ENCODE data around the gene INPP5A. TPM values are rescaled to one million over a fixed set of nuclear protein-coding genes. Genes with fewer than 3 reads are reported as not detected.

Gene INPP5A
- total and polyA plus RNA-seq, 10 of the 15 experiments (the other 5 are each of a cell fraction or from before 2014, with no cell fraction given) = 0.52 to 15.0 (median 6.3) TPM

DNA sequence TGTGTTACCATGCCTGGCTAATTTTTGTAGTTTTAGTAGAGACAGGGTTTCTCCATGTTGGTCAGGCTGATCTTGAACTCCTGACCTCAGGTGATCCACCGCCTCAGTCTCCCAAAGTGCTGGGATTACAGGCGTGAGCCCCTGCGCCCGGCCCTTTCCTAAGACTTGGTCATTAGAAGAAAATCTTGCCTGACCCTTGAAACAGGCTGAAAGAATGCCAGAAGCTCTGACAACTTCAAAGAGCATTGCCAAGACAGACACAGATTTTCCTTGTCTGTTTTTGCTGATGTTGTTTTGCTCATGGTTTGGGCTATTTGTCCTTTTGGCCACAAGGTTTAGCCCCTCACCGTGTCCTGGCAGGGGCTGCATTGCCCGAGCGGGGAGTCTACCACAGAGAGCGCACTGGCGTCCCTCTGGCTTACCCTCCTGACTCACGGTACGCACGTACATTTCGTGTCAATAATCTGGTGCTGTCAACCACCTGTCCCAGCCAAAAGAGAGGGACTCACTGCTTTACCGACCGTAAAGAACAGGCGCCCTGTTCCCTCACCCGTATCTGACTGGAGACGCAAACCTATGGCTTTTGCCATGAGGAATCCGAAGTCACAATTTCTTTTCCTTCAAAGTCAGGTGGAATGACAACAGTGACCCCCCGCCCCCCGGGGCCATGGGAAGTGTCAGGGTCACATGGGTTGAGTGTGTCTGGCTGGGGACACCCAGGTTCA is 10.1 kb upstream of the INPP5A start:
- in situ Hi-C loops (cut with MboI) = no loop called here
- RAD21 ChIA-PET (ENCODE audit: unreplicated experiment) = no interaction called here
- intact Hi-C loops (cut with micrococcal nuclease; ENCODE audit: unreplicated experiment) = no loop called here
- BruUV-seq (replicated peaks) = no TSS peak
- Histone ChIP-seq H2AFZ (ENCODE audit: control insufficient read depth, low read depth, low read length) (no peak overlapping the region), H3K4me2 (ENCODE audit: control insufficient read depth, insufficient read depth) (no peak overlapping the region), H3K36me3 (ENCODE audit: control insufficient read depth in 2 of 2, insufficient read depth in 2 of 2, low read length in 1 of 2) (no peaks in the 10 kb centered on the region), H4K20me1 (ENCODE audit: control insufficient read depth, insufficient read depth) (no peaks in the 10 kb centered on the region), H3K9me3 (replicated peaks; ENCODE audit: control insufficient read depth, insufficient read depth, low read length) (no peaks in the 10 kb centered on the region; the same call in 2 of the 3 replicates), H3K4me3 (no peak overlapping the region), H3K79me2 (ENCODE audit: control insufficient read depth, insufficient read depth, low read length) (no peaks in the 10 kb centered on the region), H3K9ac (ENCODE audit: control insufficient read depth, insufficient read depth, low read length) (no peak overlapping the region), H3K27me3 (replicated peaks in 1 of 2; ENCODE audit: control insufficient read depth in 2 of 2, insufficient read depth in 2 of 2, low read length in 1 of 2) (peaks cover 0 to 2% of the 10 kb centered on the region in 2 experiments; a peak in 2 of 4 replicates), H3K4me1 (ENCODE audit: control insufficient read depth, insufficient read depth, low read length) (no peaks in the 10 kb centered on the region), H3K27ac (ENCODE audit: control insufficient read depth, insufficient read depth) (no peak overlapping the region)
- WGBS (ENCODE audit: insufficient coverage, insufficient replicate concordance, low lambda C conversion rate, missing lambda C conversion rate) = 55% methylated on average over 21 of the region's 21 CpGs
- FAIRE-seq (no peak), DNase-seq (ENCODE audit: low read depth, low spot score) (no peak), ATAC-seq (no peak)
- POLR2A ChIA-PET = no interaction called here
- SMC1A ChIA-PET (ENCODE audit: uncharacterized antibody, unreplicated experiment) = no interaction called here
- CTCF ChIA-PET = no interaction called here
- TF ChIP-seq GABPA (IDR thresholded peaks at IDR 0.05; ENCODE audit: low read depth) (no peak), CEBPB (IDR thresholded peaks at IDR 0.05; ENCODE audit: borderline replicate concordance in 1 of 2, low read depth in 2 of 2, low read length in 2 of 2) (no peak), RFX5 (IDR thresholded peaks at IDR 0.05; ENCODE audit: low read depth, low read length) (no peak), BHLHE40 (IDR thresholded peaks at IDR 0.05; ENCODE audit: borderline replicate concordance in 1 of 2, low read depth in 2 of 2, low read length in 1 of 2) (no peak), ZNF24 (IDR thresholded peaks at IDR 0.05) (no peak), ZNF622 (IDR thresholded peaks at IDR 0.05) (no peak), NR2C1 (IDR thresholded peaks at IDR 0.05) (no peak)
- TF ChIP-seq, protein P1, sequence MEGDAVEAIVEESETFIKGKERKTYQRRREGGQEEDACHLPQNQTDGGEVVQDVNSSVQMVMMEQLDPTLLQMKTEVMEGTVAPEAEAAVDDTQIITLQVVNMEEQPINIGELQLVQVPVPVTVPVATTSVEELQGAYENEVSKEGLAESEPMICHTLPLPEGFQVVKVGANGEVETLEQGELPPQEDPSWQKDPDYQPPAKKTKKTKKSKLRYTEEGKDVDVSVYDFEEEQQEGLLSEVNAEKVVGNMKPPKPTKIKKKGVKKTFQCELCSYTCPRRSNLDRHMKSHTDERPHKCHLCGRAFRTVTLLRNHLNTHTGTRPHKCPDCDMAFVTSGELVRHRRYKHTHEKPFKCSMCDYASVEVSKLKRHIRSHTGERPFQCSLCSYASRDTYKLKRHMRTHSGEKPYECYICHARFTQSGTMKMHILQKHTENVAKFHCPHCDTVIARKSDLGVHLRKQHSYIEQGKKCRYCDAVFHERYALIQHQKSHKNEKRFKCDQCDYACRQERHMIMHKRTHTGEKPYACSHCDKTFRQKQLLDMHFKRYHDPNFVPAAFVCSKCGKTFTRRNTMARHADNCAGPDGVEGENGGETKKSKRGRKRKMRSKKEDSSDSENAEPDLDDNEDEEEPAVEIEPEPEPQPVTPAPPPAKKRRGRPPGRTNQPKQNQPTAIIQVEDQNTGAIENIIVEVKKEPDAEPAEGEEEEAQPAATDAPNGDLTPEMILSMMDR (IDR thresholded peaks at IDR 0.05 in 2 of 3, conservative IDR thresholded peaks at IDR 0.05 in 1 of 3; ENCODE audit: control insufficient read depth in 2 of 3, extremely low read depth in 1 of 3, insufficient read depth in 1 of 3, low read depth in 3 of 3, low read length in 3 of 3) = no peak
- TF ChIP-seq, protein P2, sequence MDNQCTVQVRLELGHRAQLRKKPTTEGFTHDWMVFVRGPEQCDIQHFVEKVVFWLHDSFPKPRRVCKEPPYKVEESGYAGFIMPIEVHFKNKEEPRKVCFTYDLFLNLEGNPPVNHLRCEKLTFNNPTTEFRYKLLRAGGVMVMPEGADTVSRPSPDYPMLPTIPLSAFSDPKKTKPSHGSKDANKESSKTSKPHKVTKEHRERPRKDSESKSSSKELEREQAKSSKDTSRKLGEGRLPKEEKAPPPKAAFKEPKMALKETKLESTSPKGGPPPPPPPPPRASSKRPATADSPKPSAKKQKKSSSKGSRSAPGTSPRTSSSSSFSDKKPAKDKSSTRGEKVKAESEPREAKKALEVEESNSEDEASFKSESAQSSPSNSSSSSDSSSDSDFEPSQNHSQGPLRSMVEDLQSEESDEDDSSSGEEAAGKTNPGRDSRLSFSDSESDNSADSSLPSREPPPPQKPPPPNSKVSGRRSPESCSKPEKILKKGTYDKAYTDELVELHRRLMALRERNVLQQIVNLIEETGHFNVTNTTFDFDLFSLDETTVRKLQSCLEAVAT (IDR thresholded peaks at IDR 0.05) = no peak
- TF ChIP-seq, protein P3, sequence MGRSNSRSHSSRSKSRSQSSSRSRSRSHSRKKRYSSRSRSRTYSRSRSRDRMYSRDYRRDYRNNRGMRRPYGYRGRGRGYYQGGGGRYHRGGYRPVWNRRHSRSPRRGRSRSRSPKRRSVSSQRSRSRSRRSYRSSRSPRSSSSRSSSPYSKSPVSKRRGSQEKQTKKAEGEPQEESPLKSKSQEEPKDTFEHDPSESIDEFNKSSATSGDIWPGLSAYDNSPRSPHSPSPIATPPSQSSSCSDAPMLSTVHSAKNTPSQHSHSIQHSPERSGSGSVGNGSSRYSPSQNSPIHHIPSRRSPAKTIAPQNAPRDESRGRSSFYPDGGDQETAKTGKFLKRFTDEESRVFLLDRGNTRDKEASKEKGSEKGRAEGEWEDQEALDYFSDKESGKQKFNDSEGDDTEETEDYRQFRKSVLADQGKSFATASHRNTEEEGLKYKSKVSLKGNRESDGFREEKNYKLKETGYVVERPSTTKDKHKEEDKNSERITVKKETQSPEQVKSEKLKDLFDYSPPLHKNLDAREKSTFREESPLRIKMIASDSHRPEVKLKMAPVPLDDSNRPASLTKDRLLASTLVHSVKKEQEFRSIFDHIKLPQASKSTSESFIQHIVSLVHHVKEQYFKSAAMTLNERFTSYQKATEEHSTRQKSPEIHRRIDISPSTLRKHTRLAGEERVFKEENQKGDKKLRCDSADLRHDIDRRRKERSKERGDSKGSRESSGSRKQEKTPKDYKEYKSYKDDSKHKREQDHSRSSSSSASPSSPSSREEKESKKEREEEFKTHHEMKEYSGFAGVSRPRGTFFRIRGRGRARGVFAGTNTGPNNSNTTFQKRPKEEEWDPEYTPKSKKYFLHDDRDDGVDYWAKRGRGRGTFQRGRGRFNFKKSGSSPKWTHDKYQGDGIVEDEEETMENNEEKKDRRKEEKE (IDR thresholded peaks at IDR 0.05) = no peak
- TF ChIP-seq, protein P4, sequence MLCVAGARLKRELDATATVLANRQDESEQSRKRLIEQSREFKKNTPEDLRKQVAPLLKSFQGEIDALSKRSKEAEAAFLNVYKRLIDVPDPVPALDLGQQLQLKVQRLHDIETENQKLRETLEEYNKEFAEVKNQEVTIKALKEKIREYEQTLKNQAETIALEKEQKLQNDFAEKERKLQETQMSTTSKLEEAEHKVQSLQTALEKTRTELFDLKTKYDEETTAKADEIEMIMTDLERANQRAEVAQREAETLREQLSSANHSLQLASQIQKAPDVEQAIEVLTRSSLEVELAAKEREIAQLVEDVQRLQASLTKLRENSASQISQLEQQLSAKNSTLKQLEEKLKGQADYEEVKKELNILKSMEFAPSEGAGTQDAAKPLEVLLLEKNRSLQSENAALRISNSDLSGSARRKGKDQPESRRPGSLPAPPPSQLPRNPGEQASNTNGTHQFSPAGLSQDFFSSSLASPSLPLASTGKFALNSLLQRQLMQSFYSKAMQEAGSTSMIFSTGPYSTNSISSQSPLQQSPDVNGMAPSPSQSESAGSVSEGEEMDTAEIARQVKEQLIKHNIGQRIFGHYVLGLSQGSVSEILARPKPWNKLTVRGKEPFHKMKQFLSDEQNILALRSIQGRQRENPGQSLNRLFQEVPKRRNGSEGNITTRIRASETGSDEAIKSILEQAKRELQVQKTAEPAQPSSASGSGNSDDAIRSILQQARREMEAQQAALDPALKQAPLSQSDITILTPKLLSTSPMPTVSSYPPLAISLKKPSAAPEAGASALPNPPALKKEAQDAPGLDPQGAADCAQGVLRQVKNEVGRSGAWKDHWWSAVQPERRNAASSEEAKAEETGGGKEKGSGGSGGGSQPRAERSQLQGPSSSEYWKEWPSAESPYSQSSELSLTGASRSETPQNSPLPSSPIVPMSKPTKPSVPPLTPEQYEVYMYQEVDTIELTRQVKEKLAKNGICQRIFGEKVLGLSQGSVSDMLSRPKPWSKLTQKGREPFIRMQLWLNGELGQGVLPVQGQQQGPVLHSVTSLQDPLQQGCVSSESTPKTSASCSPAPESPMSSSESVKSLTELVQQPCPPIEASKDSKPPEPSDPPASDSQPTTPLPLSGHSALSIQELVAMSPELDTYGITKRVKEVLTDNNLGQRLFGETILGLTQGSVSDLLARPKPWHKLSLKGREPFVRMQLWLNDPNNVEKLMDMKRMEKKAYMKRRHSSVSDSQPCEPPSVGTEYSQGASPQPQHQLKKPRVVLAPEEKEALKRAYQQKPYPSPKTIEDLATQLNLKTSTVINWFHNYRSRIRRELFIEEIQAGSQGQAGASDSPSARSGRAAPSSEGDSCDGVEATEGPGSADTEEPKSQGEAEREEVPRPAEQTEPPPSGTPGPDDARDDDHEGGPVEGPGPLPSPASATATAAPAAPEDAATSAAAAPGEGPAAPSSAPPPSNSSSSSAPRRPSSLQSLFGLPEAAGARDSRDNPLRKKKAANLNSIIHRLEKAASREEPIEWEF (IDR thresholded peaks at IDR 0.05; ENCODE audit: insufficient replicate concordance, low read depth, low read length) = no peak

All from GM12878 (cell line).